Esophagus mucosa (tissue), 1 donor: ENCODE results near the gene EVX1. TPM values are rescaled to one million over a fixed set of nuclear protein-coding genes. Genes with fewer than 3 reads are reported as not detected.

ENCODE experiments used
- ATAC-seq: fragments of 200-7000 bp; cut with Tn5 transposase; one replicate; pipeline ENCODE4 v1.9.1; 2020
- total RNA-seq: library from RNA; stranded (reverse); gene quantifications from one replicate; pipeline ENCODE4 v1.2.4, GENCODE V29; 2023
- donor health status: DM: yes; HTN: yes; CAD: no.

Gene EVX1
- not detected for total RNA-seq

- ATAC-seq, result no peak
Measured at GRCh38 chr7:27242555-27243339, at the start of gene EVX1. Gene EVX1, plus strand, starts transcription at chr7:27242802. Its CDS starts 229 bp downstream, at chr7:27243031.

- no peak for ATAC-seq
Measured at GRCh38 chr7:27193335-27194001, 49.1 kb upstream of the EVX1 start.

GRCh38 chr7:27194002-27194352 is 48.6 kb upstream of the EVX1 start:
- ATAC-seq, result no peak

- ATAC-seq, result no peak
Measured at GRCh38 chr7:27194686-27195379, 47.8 kb upstream of the EVX1 start.

GRCh38 chr7:27196287-27196767 is 46.3 kb upstream of the EVX1 start:
- ATAC-seq, result peak; percentile 19

- ATAC-seq, result no peak
Measured at GRCh38 chr7:27197137-27198042, 45.2 kb upstream of the EVX1 start.

- ATAC-seq, result no peak
Measured at GRCh38 chr7:27198138-27198841, 44.3 kb upstream of the EVX1 start.

- peak; percentile 17 for ATAC-seq
Measured at GRCh38 chr7:27198871-27199801, 43.5 kb upstream of the EVX1 start.

- peak; percentile 59 for ATAC-seq
Measured at GRCh38 chr7:27199849-27200760, 42.5 kb upstream of the EVX1 start, which contains the start of gene HOXA13. Gene HOXA13, minus strand, starts transcription at chr7:27200091. Its CDS starts 14 bp downstream, at chr7:27200077.

- ATAC-seq, result peak; percentile 13
Measured at GRCh38 chr7:27200761-27201579, 41.6 kb upstream of the EVX1 start.

GRCh38 chr7:27201580-27202017 is 41.0 kb upstream of the EVX1 start:
- ATAC-seq, result no peak

- no peak for ATAC-seq
Measured at GRCh38 chr7:27202018-27202861, 40.4 kb upstream of the EVX1 start.

GRCh38 chr7:27202862-27203134 is 39.8 kb upstream of the EVX1 start:
- ATAC-seq, result no peak

GRCh38 chr7:27203365-27203953 is 39.1 kb upstream of the EVX1 start:
- no peak for ATAC-seq

GRCh38 chr7:27203964-27204594 is 38.5 kb upstream of the EVX1 start:
- ATAC-seq, result no peak

- no peak for ATAC-seq
Measured at GRCh38 chr7:27204851-27205322, 37.7 kb upstream of the EVX1 start.
